PC-9 (cell line): Measurements from ENCODE around the gene C5orf58.

Experiments
- CTCF ChIP-seq: fragments of 200-600 bp; sonication (generic); conservative IDR thresholded peaks from 2 replicates; pipeline ENCODE4 v1.6.1; 2017; ENCODE audit warnings: mixed run types, antibody characterized with exemption, mild to moderate bottlenecking, moderate library complexity
- EZH2 ChIP-seq: fragments of 200-600 bp; sonication (generic); IDR thresholded peaks from 2 replicates; pipeline ENCODE4 v1.8.0; 2017; ENCODE audit warnings: antibody characterized with exemption, low read depth

GRCh38 chr5:170226129-170226615 is 6.6 kb upstream of the C5orf58 start:
- TF ChIP-seq CTCF (no peak; the same call in 1 of the 2 replicates), EZH2 (no peak)
